ENCODE measurements around the gene TMEM201.

Gene TMEM201

DNA sequence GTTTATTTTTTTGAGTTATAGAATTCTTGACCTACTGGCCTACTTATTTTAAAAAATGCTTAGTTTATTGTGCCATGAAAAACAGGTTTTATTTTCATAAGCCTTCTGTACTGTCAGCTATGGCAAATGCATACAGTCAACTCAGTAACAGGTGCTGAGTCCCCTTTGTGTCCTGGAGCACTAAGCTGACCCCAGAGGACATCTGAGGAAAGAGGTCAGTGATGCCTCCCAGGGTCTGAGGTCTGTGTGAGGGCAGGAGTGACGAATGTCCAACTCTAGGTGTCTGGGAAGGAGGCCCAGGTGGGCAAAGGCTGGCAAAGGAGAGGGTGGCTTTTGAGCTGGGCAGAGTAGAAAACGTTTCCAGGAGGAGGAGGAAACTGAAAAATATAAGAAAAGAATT, 7.8 kb upstream of the TMEM201 start:
- no peak for DNase-seq (ENCODE audit: low read depth, low spot score)

DNA sequence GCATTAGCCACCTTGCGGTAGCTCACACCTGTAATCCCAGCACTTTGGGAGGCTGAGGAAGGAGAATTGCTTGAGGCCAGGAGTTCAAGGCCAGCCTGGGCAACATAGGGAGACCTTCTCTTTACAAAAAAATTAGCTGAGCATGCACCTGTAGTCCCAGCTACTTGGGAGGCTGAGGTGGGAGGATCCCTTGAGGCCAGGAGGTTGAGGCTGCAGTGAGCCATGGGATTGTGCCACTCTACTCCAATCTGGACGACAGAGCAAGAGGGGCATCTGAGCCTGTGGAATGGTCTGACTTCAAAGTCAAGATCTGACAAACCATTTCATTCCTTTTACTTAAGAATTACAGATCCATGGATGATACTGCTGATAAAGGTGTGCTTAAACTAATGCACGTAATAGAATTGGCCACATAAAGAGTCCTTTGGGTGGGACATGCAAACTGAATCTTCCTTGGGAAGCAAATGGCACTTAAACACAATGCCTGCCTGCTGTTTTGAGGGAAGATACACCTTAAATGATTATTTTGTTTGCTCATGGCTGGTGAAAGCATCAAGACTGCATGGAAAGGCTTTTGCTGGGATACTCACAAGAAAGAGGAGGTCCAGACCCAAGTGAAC, 2.5 kb upstream of the TMEM201 start:
- DNase-seq (ENCODE audit: low read depth, low spot score), result no peak

DNA sequence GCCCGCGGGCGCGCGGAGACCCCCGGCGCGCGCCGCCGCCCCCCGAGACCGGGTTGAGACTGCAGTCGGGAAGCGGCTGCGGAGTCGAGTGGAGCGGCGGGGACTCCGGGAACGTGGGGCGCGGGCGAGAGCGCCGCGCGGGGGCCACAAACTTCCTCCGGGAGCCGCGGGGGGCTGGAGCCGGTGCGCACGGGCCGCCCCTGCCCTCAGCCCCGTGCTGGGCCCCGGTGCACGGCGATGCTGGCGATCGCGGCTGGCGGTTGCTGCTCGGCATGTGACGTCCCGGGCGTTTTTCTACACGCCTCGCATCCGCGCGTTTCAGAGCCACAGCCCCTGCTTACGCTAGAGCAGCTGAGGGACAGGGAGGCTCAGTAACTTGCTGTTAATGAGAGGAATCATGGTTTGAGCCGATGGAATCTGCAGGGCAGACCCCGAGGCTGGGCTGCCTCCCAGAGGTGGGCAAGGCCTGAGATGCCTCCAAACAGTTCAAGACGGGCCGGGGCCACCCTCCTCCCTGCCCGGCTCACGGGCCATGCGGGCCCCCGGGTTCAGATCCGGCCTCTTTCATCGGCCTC, 520 bp downstream of the TMEM201 start:
- DNase-seq (ENCODE audit: low read depth, low spot score), result peak; percentile 42

DNA sequence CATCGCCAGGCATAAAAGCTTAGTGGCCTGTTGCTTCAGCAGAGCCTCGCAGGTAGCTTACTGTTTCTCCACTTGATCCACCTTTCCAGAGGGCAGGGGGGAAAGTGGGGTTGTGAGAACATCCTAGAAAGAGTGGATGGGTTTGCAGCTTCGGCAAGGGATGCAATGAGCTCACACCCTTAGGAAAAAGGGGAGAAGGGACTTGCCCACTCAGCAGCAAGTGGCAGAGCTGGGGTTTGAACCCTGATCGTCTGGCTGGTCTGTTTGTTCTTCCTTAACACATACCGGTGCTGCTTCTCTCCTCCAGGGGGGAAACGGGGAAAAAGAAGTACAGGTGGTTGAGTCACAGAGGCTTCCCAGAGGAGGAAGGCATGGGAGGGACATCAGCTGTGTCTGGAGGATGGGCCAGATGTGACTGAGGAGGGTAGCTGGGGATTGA, 1.0 kb downstream of the TMEM201 start:
- DNase-seq (ENCODE audit: low read depth, low spot score), result no peak

DNA sequence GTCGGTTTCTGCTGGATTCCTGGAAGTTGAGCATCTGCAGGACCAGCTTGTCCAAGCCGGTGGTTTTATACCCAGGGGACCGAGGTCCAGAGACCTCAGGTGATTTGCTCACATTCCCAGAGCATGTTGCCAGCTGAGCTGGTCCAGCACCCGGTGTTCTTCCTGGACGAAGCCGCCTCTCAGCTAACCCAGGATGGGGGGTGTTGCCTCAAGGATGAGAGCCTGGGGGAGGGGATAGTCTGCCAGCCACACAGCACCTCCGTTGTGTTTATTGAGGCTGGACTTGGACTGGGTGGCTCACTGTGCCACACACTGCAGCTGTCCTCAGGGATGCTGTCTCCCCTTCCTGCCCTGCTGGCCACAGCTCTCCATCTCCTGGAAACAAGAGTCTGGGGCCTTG, 1.5 kb downstream of the TMEM201 start:
- DNase-seq (ENCODE audit: low read depth, low spot score), result no peak

DNA sequence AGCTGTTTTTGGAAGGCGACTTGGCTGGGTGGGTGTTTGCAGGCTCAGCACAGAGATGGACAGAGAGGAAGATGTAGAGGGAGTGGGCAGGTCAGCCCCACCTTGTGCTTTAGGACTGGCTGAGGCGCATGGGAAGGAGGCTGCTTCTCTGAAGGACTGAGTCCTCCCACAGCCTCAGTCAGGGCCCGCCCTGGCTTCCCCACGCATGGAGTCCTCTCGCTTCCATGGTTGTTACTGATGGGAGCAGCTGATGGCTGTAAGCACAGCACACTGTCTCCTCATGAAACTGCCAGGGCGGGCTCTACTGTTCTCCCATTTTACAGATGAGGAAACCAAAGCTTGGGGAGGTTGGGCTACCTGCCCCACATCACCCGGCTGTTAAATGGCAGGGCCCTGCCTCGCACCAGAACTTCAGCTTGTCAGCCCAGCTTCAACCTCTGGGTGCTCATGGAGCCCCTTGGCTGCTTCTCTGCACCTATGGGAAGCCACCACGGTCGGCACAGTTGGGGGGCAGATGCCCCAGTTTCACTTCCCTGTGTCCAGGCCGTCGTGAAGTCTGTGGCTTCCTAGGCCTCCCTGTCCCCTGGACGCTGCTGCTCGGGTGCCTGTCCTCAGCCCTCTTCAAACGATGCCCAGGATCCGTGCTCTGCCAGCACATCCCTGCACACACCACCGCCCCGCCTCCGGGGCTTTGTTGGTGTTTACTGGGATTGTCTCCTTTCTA, 2.4 kb downstream of the TMEM201 start:
- no peak for DNase-seq (ENCODE audit: low read depth, low spot score)

DNA sequence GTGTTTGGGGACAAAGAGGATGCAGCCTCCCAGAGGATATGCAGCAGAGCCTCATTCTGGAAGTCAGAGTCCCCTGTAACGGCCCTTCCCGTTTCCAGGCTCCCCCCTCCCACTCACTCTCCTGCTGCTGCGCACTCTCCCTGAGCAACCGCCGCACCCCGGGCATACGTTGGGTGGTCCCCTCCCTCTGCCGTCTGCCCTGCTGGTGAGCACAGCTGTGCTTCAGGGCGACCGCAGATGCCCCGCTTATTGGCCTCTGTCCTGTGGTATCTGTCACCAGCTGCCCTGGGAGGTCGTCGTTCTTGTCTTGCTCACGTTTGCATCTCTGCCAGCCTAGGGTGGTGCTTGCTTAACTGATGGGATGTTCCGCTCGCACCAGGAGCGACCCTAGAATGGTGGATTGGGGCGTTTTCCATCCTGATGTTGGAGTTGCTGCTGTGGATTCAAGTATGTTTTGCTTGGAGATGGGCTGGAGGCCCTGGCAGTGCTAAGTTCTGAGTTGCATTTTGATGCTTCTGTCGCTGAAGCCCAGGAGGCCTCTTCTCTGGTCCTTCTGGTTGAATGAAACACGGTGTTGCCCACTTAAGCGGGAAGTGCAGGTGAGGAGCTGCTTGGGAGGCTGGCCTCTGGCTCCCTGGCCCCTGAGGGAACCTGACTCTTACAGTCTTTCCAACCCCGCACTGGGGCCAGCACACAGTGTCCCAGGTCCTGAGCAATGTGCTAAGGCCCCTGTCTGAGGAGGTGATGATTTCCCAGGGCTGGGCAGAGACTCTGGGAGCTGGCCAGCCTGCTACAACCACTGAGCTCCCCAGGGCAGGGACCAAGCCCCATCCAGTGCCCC, 3.2 kb downstream of the TMEM201 start:
- peak; percentile 19 for DNase-seq (ENCODE audit: low read depth, low spot score)

DNA sequence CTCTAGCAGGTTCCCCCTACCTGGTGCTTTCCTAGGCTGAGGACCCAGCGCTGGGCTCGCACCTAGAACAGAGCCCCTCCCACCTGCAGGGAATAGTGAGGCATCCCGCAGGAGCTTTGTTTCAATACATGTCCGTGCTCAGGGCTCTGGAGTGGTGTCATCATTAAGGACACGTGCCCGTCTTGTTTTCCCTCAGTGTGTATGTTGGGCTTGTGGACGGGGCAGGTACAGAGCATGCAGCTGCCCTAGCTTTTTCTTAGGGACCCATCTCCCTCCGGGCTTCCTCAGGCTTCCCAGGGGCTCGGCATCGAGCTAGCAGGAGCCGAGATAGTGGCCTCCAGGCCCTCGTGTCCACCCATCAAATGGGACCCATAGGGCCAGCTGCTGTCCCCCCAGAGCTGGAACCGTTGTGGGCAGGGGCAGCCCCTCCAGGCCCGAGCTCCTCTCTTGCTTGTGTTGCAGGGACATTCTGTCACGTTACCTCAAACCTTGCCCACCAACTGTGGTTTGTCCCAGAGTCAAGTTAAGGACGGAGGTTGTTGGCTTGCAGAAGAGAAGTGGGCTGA, 3.9 kb downstream of the TMEM201 start:
- DNase-seq (ENCODE audit: low read depth, low spot score), result peak; percentile 14

DNA sequence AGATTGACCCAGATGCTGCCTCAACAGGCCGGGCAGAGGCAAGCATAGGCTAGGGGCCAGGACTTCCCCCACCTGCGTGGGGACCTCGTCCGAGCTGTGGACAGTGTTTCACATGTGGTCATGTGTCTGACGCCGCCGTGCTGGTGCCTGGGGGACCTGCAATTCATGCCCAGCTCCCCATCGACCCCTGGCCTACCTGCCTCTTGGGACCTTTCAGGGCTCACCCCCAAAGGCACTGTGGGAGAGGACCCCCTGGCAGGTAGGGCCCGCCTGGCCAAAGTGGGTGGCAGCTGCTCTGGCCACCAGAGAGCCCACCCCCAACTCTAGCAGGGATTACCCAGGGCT, 4.4 kb downstream of the TMEM201 start:
- DNase-seq (ENCODE audit: low read depth, low spot score), result no peak

DNA sequence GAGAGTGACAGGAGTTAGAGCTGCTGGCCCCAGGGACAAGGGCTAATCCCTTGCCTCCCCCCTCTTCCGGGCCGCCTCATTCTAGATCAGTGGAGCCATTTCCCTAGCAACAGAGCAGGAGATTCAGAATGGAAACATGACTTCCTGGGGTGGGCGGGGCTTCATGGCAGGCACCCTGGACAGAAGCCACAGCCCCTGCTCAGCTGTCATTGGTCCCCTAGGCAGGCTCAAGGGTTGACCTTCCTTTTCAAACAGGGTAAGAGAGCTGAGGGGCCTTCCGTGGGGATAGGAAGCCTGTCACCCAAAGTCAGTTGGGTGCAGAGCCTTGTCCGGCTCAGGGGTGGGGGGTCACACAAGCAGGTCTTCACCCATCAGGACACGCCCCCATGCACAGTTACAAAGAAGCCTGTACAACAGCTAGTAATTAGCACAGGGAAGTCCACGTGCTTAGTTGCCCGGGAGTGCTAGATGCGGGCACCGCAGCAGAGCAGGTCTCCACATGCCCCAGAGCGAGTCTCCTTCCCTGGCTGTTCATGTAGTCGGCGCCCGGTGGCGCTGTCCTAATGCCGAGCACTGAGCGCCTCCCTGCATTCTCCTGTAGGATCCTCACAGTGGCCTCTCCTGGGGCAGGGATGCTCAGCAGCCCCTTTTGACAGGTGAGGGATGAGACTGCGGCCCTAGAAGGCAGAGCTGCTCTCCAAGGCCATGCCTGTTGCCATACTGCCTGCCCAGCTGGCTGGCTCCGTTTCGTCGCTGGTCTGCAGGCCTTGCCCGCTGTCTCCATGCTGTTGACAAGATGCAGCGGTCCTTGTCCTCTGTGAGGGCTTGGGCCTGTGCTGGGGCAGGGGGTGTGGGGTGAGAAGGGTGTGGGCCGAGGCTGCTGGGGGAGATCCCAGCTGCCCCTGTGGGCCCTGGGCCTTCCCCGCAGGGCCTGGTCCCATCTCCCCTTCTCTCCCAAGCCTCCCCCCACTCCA, 5.1 kb downstream of the TMEM201 start:
- peak; percentile 92 for DNase-seq (ENCODE audit: low read depth, low spot score)

DNA sequence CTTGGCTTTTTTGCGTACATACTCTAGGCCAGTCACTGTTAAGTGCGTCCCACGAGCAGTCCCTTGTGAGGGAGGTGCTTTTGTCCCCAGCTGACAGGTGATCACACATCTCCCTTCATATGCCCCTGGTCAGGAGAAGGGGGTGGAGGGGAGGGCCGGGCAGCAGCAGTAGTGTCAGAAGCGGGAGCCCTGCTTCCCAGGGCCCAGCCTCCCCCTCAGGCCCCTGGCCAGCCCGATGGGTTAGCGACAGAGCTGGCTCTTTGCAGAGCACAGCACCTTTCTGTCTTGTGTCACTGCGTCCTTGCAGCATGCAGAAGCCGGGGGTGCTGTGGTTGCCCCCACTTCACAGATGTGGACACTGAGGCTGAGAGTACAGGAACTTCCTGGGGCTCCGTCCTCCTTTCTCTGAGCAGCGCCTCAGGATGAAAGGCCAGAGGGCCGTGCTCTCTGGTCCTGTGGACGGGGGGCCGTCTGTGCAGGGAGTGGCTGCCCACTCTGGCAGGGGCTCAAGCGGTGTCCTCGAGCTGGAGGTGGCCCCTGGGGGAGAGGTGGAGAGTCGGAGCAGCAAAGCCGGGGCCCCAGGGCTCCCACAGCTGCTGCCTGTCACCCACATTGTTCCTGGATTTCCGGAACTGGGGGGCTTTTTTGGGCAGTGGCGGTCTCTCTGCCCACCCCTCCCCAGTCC, 5.9 kb downstream of the TMEM201 start:
- DNase-seq (ENCODE audit: low read depth, low spot score), result no peak

DNA sequence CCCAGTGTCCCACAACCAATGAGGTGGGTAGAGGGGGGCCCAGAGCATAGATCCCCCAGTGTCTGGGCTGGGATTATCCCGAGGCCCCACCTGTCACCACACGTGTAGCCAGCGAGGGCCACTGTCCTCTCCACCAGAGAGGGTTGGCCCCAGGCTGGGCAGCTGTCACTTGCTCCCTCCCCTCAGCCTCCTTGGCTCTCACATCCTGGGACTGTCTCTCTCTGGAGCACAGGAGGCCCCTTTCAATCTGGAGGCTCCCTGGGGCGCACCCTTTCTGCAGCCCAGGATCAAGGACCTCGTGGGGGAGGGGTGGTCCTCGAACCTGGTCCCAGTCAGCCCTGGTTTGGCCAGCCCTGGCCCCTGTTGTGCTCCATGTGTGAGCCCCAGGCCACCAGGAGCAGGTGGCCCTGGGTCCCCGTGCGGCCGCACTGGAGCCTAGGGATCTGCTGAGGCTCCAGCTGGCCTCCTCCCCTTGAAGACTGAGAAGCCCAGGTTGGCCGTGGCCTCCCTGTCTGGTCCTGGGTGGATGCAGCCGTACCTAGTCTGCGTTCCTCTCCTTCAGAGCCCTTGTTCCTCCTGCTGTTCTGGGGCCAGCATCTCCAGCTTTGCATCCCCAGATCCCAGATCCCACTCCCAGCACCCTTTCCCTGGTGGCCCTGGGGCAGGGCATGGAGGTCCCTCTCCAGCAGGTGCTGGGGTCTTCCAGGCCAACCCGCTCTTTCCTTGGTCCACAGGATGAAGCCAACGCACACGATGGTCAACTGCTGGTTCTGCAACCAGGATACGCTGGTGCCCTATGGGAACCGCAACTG, 6.7 kb downstream of the TMEM201 start:
- no peak for DNase-seq (ENCODE audit: low read depth, low spot score)

DNA sequence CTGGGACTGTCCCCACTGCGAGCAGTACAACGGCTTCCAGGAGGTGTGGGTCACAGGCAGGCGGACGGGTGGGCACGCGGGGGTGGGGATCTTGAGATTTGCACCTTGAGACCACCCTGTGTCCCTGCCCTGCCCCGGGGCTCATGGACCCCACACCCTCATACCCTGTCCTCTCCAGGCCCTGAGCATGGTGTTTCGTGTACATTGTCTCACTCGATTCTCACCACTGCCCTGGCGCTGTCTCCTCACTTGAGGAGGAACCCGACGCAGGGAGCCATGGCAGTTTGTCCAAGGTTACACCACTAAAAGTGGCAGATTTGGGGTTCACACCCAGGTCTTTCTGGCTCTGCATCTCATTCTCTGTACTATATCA, 7.2 kb downstream of the TMEM201 start:
- DNase-seq (ENCODE audit: low read depth, low spot score), result no peak

DNA sequence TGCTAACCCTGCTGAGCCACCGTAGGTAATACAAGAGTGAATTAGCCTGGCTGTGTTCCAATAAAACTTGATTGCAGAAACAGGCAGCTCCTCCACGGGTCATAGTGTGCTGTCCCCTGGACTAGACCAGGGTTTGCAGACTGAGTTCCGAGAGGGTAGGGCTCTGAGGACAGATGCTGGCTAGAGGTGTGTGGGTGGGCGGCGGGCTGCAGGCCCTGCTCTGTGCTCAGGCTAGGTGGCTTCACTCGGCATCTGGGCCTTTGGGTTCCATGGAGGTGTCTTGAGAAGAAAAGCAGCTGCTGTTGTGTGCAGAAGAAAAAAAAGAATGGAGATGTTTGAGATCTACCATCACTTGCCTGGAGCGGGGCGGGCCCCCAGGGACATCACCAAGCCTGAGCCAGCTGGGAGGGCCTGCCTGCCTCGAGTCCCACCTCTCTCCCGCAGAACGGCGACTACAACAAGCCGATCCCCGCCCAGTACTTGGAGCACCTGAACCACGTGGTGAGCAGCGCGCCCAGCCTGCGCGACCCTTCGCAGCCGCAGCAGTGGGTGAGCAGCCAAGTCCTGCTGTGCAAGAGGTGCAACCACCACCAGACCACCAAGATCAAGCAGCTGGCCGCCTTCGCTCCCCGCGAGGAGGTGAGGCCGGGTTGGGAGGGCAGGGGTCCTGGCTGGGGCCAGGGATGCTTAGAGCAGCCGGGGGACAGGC, 7.9 kb downstream of the TMEM201 start:
- no peak for DNase-seq (ENCODE audit: low read depth, low spot score)

DNA sequence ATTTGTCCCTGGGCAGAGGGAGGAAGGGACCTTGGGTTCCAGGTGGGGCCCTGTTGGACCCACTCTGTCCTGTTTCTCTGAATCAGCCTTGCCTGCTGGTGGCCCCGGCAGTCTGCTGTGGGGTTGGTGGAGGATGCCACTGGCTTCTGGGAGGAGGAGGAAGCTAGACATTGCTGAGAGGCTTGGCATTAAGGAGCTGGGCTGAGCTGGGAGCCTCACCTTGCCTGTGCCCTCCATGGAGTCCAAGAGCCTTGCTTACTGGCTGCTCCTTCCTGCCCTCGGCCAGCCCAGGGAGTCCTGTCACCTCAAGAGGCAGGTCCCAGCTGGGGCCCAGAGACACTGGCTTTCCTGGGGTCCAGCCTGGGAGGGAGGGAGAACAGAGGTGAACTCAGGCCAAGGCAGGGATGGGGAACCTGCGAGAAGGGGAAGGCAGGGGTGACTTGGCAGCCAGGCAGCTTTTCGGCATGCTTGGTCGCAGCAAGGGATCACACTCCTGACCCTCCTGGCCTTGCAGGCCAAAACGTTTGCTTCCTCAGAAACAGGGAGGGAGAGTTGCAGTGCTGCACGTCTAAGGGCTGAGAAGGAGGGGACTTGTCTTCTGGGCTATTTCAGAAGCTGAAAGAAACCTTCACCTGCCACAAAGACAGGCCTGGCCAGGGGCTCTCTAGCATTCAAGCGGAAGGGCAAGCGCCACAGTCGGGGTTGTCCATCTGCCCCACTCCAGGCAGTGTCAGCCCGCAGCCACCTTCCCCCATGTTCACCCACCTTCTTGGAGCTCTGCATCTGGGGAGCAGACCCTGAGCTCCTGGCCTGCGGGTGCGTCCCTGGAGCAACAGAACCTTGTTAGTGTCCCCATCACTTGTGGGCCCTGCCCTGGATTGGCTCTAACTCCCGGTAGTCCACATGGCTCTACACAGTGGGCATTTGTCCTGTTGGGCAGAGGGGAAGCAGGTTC, 8.9 kb downstream of the TMEM201 start:
- no peak for DNase-seq (ENCODE audit: low read depth, low spot score)

DNA sequence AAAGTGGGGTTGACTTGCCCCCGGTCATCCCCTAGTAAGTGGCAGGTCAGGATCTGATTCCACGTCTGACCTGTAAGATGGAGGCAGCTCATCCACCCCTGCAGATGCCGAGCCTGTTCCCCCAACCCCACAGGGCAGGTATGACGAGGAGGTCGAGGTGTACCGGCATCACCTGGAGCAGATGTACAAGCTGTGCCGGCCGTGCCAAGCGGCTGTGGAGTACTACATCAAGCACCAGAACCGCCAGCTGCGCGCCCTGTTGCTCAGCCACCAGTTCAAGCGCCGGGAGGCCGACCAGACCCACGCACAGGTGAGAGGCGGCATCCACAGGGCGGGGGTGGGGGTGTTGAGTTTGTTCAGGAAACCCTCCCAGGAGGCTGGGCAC, 9.6 kb downstream of the TMEM201 start:
- no peak for DNase-seq (ENCODE audit: low read depth, low spot score)

DNA sequence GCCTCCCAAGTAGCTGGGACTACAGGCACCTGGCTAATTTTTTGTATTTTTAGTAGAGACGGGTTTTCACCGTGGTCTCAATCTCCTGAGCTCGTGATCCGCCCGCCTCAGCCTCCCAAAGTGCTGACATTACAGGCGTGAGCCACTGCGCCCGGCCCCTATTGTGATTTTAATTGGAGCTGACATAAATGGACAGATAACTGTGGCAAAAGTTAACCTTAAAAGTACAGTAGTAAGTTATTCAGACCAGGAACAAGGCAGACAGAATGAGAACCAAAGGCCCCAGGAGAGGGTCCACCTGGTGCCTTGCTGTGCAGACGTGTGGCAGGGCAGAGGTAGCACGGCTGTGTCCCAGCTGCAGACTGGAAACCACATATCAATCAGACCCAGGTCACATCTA, 11.0 kb downstream of the TMEM201 start:
- no peak for DNase-seq (ENCODE audit: low read depth, low spot score)
